SK-N-SH (cell line): Measurements from ENCODE around the gene GLTP. TPM values are rescaled to one million over a fixed set of nuclear protein-coding genes. Genes with fewer than 3 reads are reported as not detected.

Source experiments
- CTCF ChIA-PET: fragments of 300-600, 350-600 bp; formaldehyde crosslinking; extraction: SDS; loops from one replicate; lab custom pipeline; 2021; lab: Yijun Ruan, JAX
- POLR2A ChIA-PET: fragments of 350-600 bp; sonication (Branson Sonifier 250); formaldehyde crosslinking; extraction: SDS; loops from one replicate; lab custom pipeline; 2020; ENCODE audit warnings: antibody characterized with exemption, inconsistent platforms; lab: Yijun Ruan, JAX
- DNase-seq: peaks from one replicate; pipeline ENCODE4 v3.0.0; 2012
- H2AFZ ChIP-seq: fragments of 200-600 bp; sonication (generic); 2 replicates; pipeline ENCODE4 v1.8.1; 2016; ENCODE audit warnings: antibody characterized with exemption, mild to moderate bottlenecking, low read depth
- H3F3A ChIP-seq: fragments of 200-600 bp; sonication (generic); replicated peaks from 2 replicates; pipeline ENCODE3; 2016; ENCODE audit warnings: antibody characterized with exemption, mild to moderate bottlenecking; ENCODE audit not compliant: insufficient read depth
- H3K27ac ChIP-seq, 2 experiments: fragments of 200-500 bp in 1 of 2; fragments of 200-600 bp in 1 of 2; sonication (Bioruptor generic) in 1 of 2; sonication (generic), shearing (Covaris generic) in 1 of 2; 2 replicates each; pipeline versions ENCODE4 v1.5.1 to v1.6.1; 2014 to 2016; ENCODE audit warnings: low read depth in 2 of 2, inconsistent platforms in 1 of 2, low read length in 1 of 2, mild to moderate bottlenecking in 1 of 2, mixed read lengths in 1 of 2
- H3K27me3 ChIP-seq: fragments of 200-600 bp; sonication (generic), shearing (Covaris generic); 2 replicates; pipeline ENCODE4 v1.6.1; 2016; ENCODE audit warnings: mixed run types; ENCODE audit not compliant: insufficient read depth
- H3K36me3 ChIP-seq, 2 experiments: fragments of 200-500 bp in 1 of 2; fragments of 200-600 bp in 1 of 2; sonication (Bioruptor generic) in 1 of 2; sonication (generic) in 1 of 2; replicated peaks in 1 of 2; 2 replicates each; pipeline versions ENCODE3 to v1.5.1; 2014 to 2016; ENCODE audit warnings: low read length in 1 of 2, mild to moderate bottlenecking in 1 of 2; ENCODE audit not compliant: insufficient read depth in 2 of 2, control insufficient read depth in 1 of 2
- H3K4me1 ChIP-seq, 2 experiments: fragments of 200-500 bp in 1 of 2; fragments of 200-600 bp in 1 of 2; sonication (Bioruptor generic) in 1 of 2; sonication (generic), shearing (Covaris generic) in 1 of 2; 2 replicates each; pipeline versions ENCODE4 v1.5.1 to v1.6.1; 2014 to 2016; ENCODE audit warnings: low read depth in 1 of 2, low read length in 1 of 2, mixed run types in 1 of 2; ENCODE audit not compliant: insufficient read depth in 2 of 2, control insufficient read depth in 1 of 2
- H3K4me2 ChIP-seq: fragments of 200-600 bp; sonication (generic), shearing (Covaris generic); 2 replicates; pipeline ENCODE4 v1.6.1; 2017; ENCODE audit warnings: mixed run types
- H3K4me3 ChIP-seq, 2 experiments: fragments of 200-500 bp in 1 of 2; fragments of 200-600 bp in 1 of 2; sonication (Bioruptor generic) in 1 of 2; sonication (generic), shearing (Covaris generic) in 1 of 2; 2 replicates each; pipeline versions ENCODE4 v1.5.1 to v1.8.1; 2014 to 2016; ENCODE audit warnings: low read depth in 2 of 2, inconsistent platforms in 1 of 2, low read length in 1 of 2, mild to moderate bottlenecking in 1 of 2, mixed read lengths in 1 of 2, moderate library complexity in 1 of 2
- H3K79me2 ChIP-seq: fragments of 200-600 bp; sonication (generic); 2 replicates; pipeline ENCODE4 v1.8.1; 2017; ENCODE audit warnings: mild to moderate bottlenecking; ENCODE audit not compliant: insufficient read depth
- H3K9ac ChIP-seq: fragments of 200-600 bp; sonication (generic); 2 replicates; pipeline ENCODE4 v1.6.1; 2017; ENCODE audit warnings: mixed run types
- H3K9me2 ChIP-seq: fragments of 200-600 bp; sonication (generic); 2 replicates; pipeline ENCODE4 v1.6.1; 2017; ENCODE audit warnings: mixed run types
- H3K9me3 ChIP-seq: fragments of 200-600 bp; sonication (generic); 2 replicates; pipeline ENCODE4 v1.6.1; 2017; ENCODE audit warnings: mixed run types, mild to moderate bottlenecking, moderate library complexity
- H4K20me1 ChIP-seq: fragments of 200-600 bp; sonication (generic); 2 replicates; pipeline ENCODE4 v1.6.1; 2017; ENCODE audit warnings: mild to moderate bottlenecking, mixed run types; ENCODE audit not compliant: insufficient read depth
- CHD2 ChIP-seq: fragments of 150-350 bp; IDR thresholded peaks from 2 replicates; pipeline ENCODE4 v1.6.1; 2018; ENCODE audit warnings: low read length; ENCODE audit not compliant: partially characterized antibody
- CTCF ChIP-seq: fragments of 200-600 bp; sonication (generic); IDR thresholded peaks from 2 replicates; pipeline ENCODE4 v1.6.1; 2017; ENCODE audit warnings: antibody characterized with exemption, mild to moderate bottlenecking, moderate library complexity
- EP300 ChIP-seq, 2 experiments: IDR thresholded peaks; 2 replicates each; pipeline versions ENCODE4 v1.4.0 to v1.6.1; 2012; ENCODE audit warnings: borderline replicate concordance in 1 of 2, low read depth in 1 of 2, low read length in 1 of 2
- FOXM1 ChIP-seq: IDR thresholded peaks from 2 replicates; pipeline ENCODE4 v1.4.0; 2012; ENCODE audit warnings: low read depth, mild to moderate bottlenecking
- GABPA ChIP-seq: IDR thresholded peaks from 2 replicates; pipeline ENCODE4 v1.4.0; 2012; ENCODE audit warnings: low read depth, mild to moderate bottlenecking
- GATA2 ChIP-seq: sonication (generic); formaldehyde crosslinking; IDR thresholded peaks from 2 replicates; pipeline ENCODE4 v1.5.0; 2020; ENCODE audit warnings: mild to moderate bottlenecking, missing genetic modification reagents
- MXI1 ChIP-seq: IDR thresholded peaks from 2 replicates; pipeline ENCODE4 v1.6.1; 2012; ENCODE audit warnings: mild to moderate bottlenecking, low read depth, low read length, improper control_type of control experiment
- RCOR1 ChIP-seq: fragments of 150-350 bp; IDR thresholded peaks from 2 replicates; pipeline ENCODE4 v1.6.1; 2017; ENCODE audit warnings: antibody characterized with exemption, low read length
- RXRA ChIP-seq: IDR thresholded peaks from 2 replicates; pipeline ENCODE4 v1.4.0; 2012; ENCODE audit warnings: low read depth, mild to moderate bottlenecking, borderline replicate concordance
- TAF1 ChIP-seq: IDR thresholded peaks from 2 replicates; pipeline ENCODE4 v1.6.1; 2012; ENCODE audit warnings: low read depth, mild to moderate bottlenecking, low read length, moderate library complexity, borderline replicate concordance
- TCF12 ChIP-seq: IDR thresholded peaks from 2 replicates; pipeline ENCODE4 v1.4.0; 2012
- WGBS: methylation state at CpG from one replicate; pipeline ENCODE4 v1.1.6; 2017; ENCODE audit warnings: low lambda C conversion rate; 5-methylcytosine and 5-hydroxymethylcytosine counted together
- polyA plus RNA-seq, 3 experiments: library from polyadenylated mRNA; depleted of rRNA; stranded (reverse); fragments of >200 nt; gene quantifications; 2 replicates each; pipeline ENCODE4 v1.2.3, GENCODE V29; 2012

GLTP gene
- polyA plus RNA-seq, 1 of the 3 experiments (the other 2 are of a cell fraction), result 23.0 TPM

- Histone ChIP-seq H3K9me2 (no peaks in the 10 kb centered on the region), H3F3A (peaks cover 4% of the 10 kb centered on the region), H3K4me1 (peaks cover 0 to 22% of the 10 kb centered on the region in 2 experiments; a peak in 1 of 4 replicates), H3K36me3 (peaks cover 29 to 63% of the 10 kb centered on the region in 2 experiments), H3K4me3 (no peak overlapping the region), H3K27ac (peak overlapping the region in 1 of 2 experiments; percentile 79; a peak in 2 of 4 replicates), H3K27me3 (no peaks in the 10 kb centered on the region), H4K20me1 (no peaks in the 10 kb centered on the region), H3K79me2 (no peaks in the 10 kb centered on the region), H3K9me3 (no peaks in the 10 kb centered on the region), H2AFZ (no peak overlapping the region), H3K4me2 (no peak overlapping the region), H3K9ac (no peak overlapping the region)
- ChIA-PET POLR2A (no interaction called here), CTCF (interaction anchor here (0.6 to 1.9 kb wide), 4 partner anchors 12 to 60 kb away, joined by 3 to 9 read pairs (median 3); no protein-coding TSS in a partner anchor)
- TF ChIP-seq CHD2 (peak; percentile 35), FOXM1 (no peak), GABPA (no peak), MXI1 (peak; percentile 97), EP300 (IDR thresholded peaks at IDR 0.05; ENCODE audit: borderline replicate concordance in 1 of 2, low read depth in 1 of 2, low read length in 1 of 2) (no peak), TCF12 (no peak), GATA2 (CRISPR knock-in tag) (peak; percentile 56), TAF1 (no peak), RCOR1 (peak; percentile 68; the same call in 1 of the 2 replicates)
- peak; percentile 86 for DNase-seq
- WGBS, result 91% methylated on average over 12 of the region's 12 CpGs
These were observed 32.5 kb upstream of the GLTP start for GRCh38 chr12:109912855-109913321.

GRCh38 chr12:109910969-109911348 is 30.6 kb upstream of the GLTP start:
- TF ChIP-seq CTCF (peak; percentile 46; the same call in 1 of the 2 replicates), RXRA (no peak)
- TF ChIP-seq, all 33 proteins: peak for 1
- Histone ChIP-seq H4K20me1 (no peaks in the 10 kb centered on the region), H3K4me2 (no peak overlapping the region), H3K27ac (no peak overlapping the region), H3K79me2 (no peaks in the 10 kb centered on the region), H2AFZ (no peak overlapping the region), H3F3A (peaks cover 4% of the 10 kb centered on the region), H3K9ac (no peak overlapping the region), H3K4me1 (peaks cover 0 to 17% of the 10 kb centered on the region in 2 experiments; a peak in 1 of 4 replicates), H3K36me3 (peaks cover 24 to 59% of the 10 kb centered on the region in 2 experiments), H3K9me3 (no peaks in the 10 kb centered on the region), H3K4me3 (no peak overlapping the region), H3K27me3 (no peaks in the 10 kb centered on the region), H3K9me2 (no peaks in the 10 kb centered on the region)
- POLR2A ChIA-PET, result interaction anchor here (0.5 kb wide), 1 partner anchor 434 kb away, joined by 3 read pairs; the partner anchor contains the start of genes KCTD10 and UBE3B
- CTCF ChIA-PET, result interaction anchor here (0.8 to 1.2 kb wide), 3 partner anchors 18 to 105 kb away, joined by 3 read pairs; no protein-coding TSS in a partner anchor
- WGBS, result 90% methylated on average over 9 of the region's 12 CpGs
- peak; percentile 71 for DNase-seq
